ENCODE measurements around the gene AVEN. TPM values are rescaled to one million over a fixed set of nuclear protein-coding genes. Genes with fewer than 3 reads are reported as not detected.
"Not testable (repeated sequence)": the region's sequence is repeated elsewhere in the genome, so short reads cannot be mapped to it uniquely, and the experiment has no call there.

Gene AVEN
- polyA plus RNA-seq, 1 donor (not counting 4 experiments of a cell fraction or from before 2014, with no cell fraction given) = 16.6 TPM

DNA sequence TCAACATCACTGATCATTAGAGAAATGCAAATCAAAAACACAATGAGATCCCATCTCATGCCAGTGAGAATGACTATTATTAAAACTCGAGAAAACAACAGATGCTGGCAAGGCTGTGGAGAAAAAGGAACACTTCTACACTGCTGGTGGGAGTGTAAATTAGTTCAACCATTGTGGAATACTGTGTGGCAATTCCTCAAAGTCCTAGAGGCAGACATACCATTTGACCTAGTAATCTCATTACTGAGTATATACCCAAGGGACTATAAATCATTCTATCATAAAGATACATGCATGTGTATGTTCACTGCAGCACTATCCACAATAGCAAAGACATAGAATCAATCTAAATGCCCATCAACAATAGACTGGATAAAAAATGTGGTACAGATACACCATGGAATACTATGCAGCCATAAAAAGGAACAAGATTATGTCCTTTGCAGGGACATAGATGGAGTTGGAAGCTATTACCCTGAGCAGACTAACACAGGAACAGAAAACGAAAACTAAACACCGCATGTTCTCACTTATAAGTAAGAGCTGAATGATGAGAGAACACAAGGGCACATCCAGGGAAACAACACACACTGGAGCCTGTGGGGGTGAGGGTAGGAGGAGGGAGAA lies 15.2 kb upstream of the AVEN start:
- Histone ChIP-seq H3K27me3 (ENCODE audit: control insufficient read depth, extremely low read depth, insufficient read depth, low read length) (no peaks in the 10 kb centered on the region), H3K4me1 (ENCODE audit: control insufficient read depth, extremely low read depth, insufficient read depth, low read length) (peaks cover 1% of the 10 kb centered on the region), H3K4me3 (ENCODE audit: control insufficient read depth in 2 of 3, extremely low read depth in 1 of 3, insufficient read depth in 2 of 3, low read depth in 1 of 3, low read length in 3 of 3) (no peak overlapping the region), H3K9ac (ENCODE audit: control insufficient read depth, extremely low read depth, insufficient read depth, low read length) (no peak overlapping the region), H2AFZ (ENCODE audit: control insufficient read depth, low read length) (no peak overlapping the region), H3K9me1 (ENCODE audit: control insufficient read depth, extremely low read depth, insufficient read depth, low read length) (peaks cover 2% of the 10 kb centered on the region), H4K20me1 (ENCODE audit: control insufficient read depth, extremely low read depth, insufficient read depth, low read length) (no peaks in the 10 kb centered on the region), H3K36me3 (ENCODE audit: control insufficient read depth in 2 of 2, extremely low read depth in 1 of 2, insufficient read depth in 2 of 2, low read length in 2 of 2) (no peaks in the 10 kb centered on the region), H3K4me2 (ENCODE audit: control insufficient read depth, extremely low read depth, insufficient read depth, low read depth, low read length) (no peak overlapping the region), H3K9me3 (ENCODE audit: control insufficient read depth, low read depth, low read length) (no peaks in the 10 kb centered on the region), H3K27ac (ENCODE audit: control insufficient read depth, insufficient read depth, low read length) (no peak overlapping the region), H3K79me2 (ENCODE audit: control insufficient read depth, insufficient read depth, low read length) (no peaks in the 10 kb centered on the region)
- FAIRE-seq = no peak
- no peak for TF ChIP-seq EZH2 (IDR thresholded peaks at IDR 0.05; ENCODE audit: low read length)
- TF ChIP-seq, protein P1, sequence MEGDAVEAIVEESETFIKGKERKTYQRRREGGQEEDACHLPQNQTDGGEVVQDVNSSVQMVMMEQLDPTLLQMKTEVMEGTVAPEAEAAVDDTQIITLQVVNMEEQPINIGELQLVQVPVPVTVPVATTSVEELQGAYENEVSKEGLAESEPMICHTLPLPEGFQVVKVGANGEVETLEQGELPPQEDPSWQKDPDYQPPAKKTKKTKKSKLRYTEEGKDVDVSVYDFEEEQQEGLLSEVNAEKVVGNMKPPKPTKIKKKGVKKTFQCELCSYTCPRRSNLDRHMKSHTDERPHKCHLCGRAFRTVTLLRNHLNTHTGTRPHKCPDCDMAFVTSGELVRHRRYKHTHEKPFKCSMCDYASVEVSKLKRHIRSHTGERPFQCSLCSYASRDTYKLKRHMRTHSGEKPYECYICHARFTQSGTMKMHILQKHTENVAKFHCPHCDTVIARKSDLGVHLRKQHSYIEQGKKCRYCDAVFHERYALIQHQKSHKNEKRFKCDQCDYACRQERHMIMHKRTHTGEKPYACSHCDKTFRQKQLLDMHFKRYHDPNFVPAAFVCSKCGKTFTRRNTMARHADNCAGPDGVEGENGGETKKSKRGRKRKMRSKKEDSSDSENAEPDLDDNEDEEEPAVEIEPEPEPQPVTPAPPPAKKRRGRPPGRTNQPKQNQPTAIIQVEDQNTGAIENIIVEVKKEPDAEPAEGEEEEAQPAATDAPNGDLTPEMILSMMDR (optimal IDR thresholded peaks at IDR 0.05 in 1 of 3, IDR thresholded peaks at IDR 0.05 in 1 of 3, conservative IDR thresholded peaks at IDR 0.05 in 1 of 3; ENCODE audit: extremely low read depth in 1 of 3, insufficient read depth in 2 of 3, low read length in 3 of 3) = no peak
- dilution Hi-C loops (cut with MboI; ENCODE audit: extremely low pct_ligation_motif_present, low sequenced_read_pairs) = no loop called here
- no peak for DNase-seq (ENCODE audit: low read depth, low spot score)

DNA sequence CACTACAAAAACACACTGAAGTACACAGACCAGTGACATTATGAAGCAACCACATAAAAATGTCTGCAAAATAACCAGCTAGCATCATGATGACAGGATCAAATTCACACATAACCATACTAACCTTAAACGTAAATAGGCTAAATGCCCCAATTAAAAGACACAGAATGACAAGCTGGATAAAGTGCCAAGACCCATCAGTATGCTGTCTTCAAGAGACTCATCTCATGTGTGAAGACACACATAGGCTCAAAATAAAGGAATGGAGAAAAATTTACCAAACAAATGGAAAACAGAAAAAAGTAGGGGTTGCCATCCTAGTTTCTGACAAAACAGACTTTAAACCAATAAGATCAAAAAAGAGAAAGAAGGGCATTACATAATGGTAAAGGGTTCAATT lies 11.4 kb upstream of the AVEN start:
- H3K4me3 ChIP-seq (ENCODE audit: control insufficient read depth in 2 of 3, extremely low read depth in 1 of 3, insufficient read depth in 2 of 3, low read depth in 1 of 3, low read length in 3 of 3); H3K9me3 ChIP-seq (ENCODE audit: control insufficient read depth, low read depth, low read length); H3K27ac ChIP-seq (ENCODE audit: control insufficient read depth, insufficient read depth, low read length); H2AFZ ChIP-seq (ENCODE audit: control insufficient read depth, low read length); FAIRE-seq; DNase-seq (ENCODE audit: low read depth, low spot score); H4K20me1 ChIP-seq (ENCODE audit: control insufficient read depth, extremely low read depth, insufficient read depth, low read length); H3K9me1 ChIP-seq (ENCODE audit: control insufficient read depth, extremely low read depth, insufficient read depth, low read length); H3K79me2 ChIP-seq (ENCODE audit: control insufficient read depth, insufficient read depth, low read length); dilution Hi-C loops (cut with MboI; ENCODE audit: extremely low pct_ligation_motif_present, low sequenced_read_pairs); H3K27me3 ChIP-seq (ENCODE audit: control insufficient read depth, extremely low read depth, insufficient read depth, low read length); H3K36me3 ChIP-seq (ENCODE audit: control insufficient read depth in 2 of 2, extremely low read depth in 1 of 2, insufficient read depth in 2 of 2, low read length in 2 of 2); H3K4me2 ChIP-seq (ENCODE audit: control insufficient read depth, extremely low read depth, insufficient read depth, low read depth, low read length); H3K4me1 ChIP-seq (ENCODE audit: control insufficient read depth, extremely low read depth, insufficient read depth, low read length); H3K9ac ChIP-seq (ENCODE audit: control insufficient read depth, extremely low read depth, insufficient read depth, low read length): not testable (repeated sequence)

DNA sequence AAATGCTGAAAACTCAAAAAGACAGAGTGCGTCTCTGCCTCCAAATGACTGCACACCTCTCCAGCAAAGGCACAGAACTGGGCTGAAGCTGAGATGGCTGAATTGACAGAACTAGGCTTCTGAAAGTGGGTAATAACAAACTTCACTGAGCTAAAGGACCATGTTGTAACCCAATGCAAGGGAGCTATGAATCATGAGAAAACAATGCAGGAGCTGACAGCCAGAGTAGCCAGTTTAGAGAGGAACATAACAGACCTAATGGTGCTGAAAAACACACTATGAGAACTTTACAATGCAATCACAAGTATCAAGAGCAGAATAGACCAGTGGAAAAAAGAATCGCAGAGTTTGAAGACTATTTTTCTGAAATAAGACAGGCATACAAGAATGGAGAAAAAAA lies 10.1 kb upstream of the AVEN start:
- peak overlapping the region; percentile 8 for H3K4me2 ChIP-seq (ENCODE audit: control insufficient read depth, extremely low read depth, insufficient read depth, low read depth, low read length)
- H3K36me3 ChIP-seq (ENCODE audit: control insufficient read depth in 2 of 2, extremely low read depth in 1 of 2, insufficient read depth in 2 of 2, low read length in 2 of 2) = no peaks in the 10 kb centered on the region
- dilution Hi-C loops (cut with MboI; ENCODE audit: extremely low pct_ligation_motif_present, low sequenced_read_pairs) = no loop called here
- TF ChIP-seq, protein P1 (optimal IDR thresholded peaks at IDR 0.05 in 1 of 3, IDR thresholded peaks at IDR 0.05 in 1 of 3, conservative IDR thresholded peaks at IDR 0.05 in 1 of 3; ENCODE audit: extremely low read depth in 1 of 3, insufficient read depth in 2 of 3, low read length in 3 of 3) = no peak
- no peak for FAIRE-seq
- H3K4me1 ChIP-seq (ENCODE audit: control insufficient read depth, extremely low read depth, insufficient read depth, low read length) = peaks cover 8% of the 10 kb centered on the region
- no peaks in the 10 kb centered on the region for H3K9me3 ChIP-seq (ENCODE audit: control insufficient read depth, low read depth, low read length)
- H3K27ac ChIP-seq (ENCODE audit: control insufficient read depth, insufficient read depth, low read length) = no peak overlapping the region
- H3K79me2 ChIP-seq (ENCODE audit: control insufficient read depth, insufficient read depth, low read length) = no peaks in the 10 kb centered on the region
- no peak for DNase-seq (ENCODE audit: low read depth, low spot score)
- H3K9ac ChIP-seq (ENCODE audit: control insufficient read depth, extremely low read depth, insufficient read depth, low read length) = no peak overlapping the region
- no peaks in the 10 kb centered on the region for H3K9me1 ChIP-seq (ENCODE audit: control insufficient read depth, extremely low read depth, insufficient read depth, low read length)
- H4K20me1 ChIP-seq (ENCODE audit: control insufficient read depth, extremely low read depth, insufficient read depth, low read length) = no peaks in the 10 kb centered on the region
- no peak overlapping the region for H2AFZ ChIP-seq (ENCODE audit: control insufficient read depth, low read length)
- H3K4me3 ChIP-seq (ENCODE audit: control insufficient read depth in 2 of 3, extremely low read depth in 1 of 3, insufficient read depth in 2 of 3, low read depth in 1 of 3, low read length in 3 of 3) = no peak overlapping the region
- H3K27me3 ChIP-seq (ENCODE audit: control insufficient read depth, extremely low read depth, insufficient read depth, low read length) = no peaks in the 10 kb centered on the region
